Measurements from ENCODE around the gene SPX. TPM values are rescaled to one million over a fixed set of nuclear protein-coding genes. Genes with fewer than 3 reads are reported as not detected.

Gene SPX
- polyA plus RNA-seq, 4 donors: 0.28 to 0.58 TPM; not detected in 2

DNA sequence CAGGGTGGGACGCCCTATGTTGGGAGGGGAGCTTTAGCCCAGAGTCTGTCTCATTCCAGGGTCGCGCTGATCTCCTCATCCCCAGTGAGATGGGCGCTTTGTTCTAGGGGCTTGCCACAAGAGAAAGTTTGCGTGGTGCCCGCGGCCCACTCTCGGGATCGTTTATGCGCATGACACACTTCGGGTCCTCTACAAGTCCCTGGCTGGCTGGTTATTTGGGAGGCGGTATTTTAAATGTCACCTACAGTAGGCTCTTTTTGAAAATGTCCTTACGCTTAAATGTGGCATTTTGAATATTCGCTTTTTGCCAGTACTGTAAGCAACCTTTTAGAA, 24.0 kb upstream of the SPX start:
- Histone ChIP-seq H3K27ac (ENCODE audit: low read depth in 1 of 3, low read length in 2 of 3) (peak overlapping the region; percentile 47 to 93 (median 85)), H3K4me1 (ENCODE audit: control insufficient read depth in 3 of 3, insufficient read depth in 2 of 3, low read depth in 1 of 3, low read length in 2 of 3) (peaks cover 4 to 14% (median 5%) of the 10 kb centered on the region in 3 donors), H3K9me3 (ENCODE audit: control insufficient read depth in 2 of 2, insufficient read depth in 1 of 2, low read depth in 1 of 2, low read length in 1 of 2) (no peaks in the 10 kb centered on the region), H3K36me3 (ENCODE audit: control insufficient read depth in 3 of 3, insufficient read depth in 2 of 3, low read depth in 1 of 3, low read length in 3 of 3) (peaks cover 0 to 3% (median 2%) of the 10 kb centered on the region in 3 donors), H3K4me3 (ENCODE audit: low read depth in 1 of 3, low read length in 3 of 3) (peak overlapping the region; percentile 82 to 98 (median 95)), H3K27me3 (ENCODE audit: control insufficient read depth in 3 of 3, insufficient read depth in 3 of 3, low read length in 3 of 3) (no peaks in the 10 kb centered on the region)
- DNase-seq (peak in 1 of 2 donors; percentile 13), FAIRE-seq (no peak)
- 0 to 1% (median 1%) methylated on average over 14 of the region's 14 CpGs for WGBS, 3 donors

DNA sequence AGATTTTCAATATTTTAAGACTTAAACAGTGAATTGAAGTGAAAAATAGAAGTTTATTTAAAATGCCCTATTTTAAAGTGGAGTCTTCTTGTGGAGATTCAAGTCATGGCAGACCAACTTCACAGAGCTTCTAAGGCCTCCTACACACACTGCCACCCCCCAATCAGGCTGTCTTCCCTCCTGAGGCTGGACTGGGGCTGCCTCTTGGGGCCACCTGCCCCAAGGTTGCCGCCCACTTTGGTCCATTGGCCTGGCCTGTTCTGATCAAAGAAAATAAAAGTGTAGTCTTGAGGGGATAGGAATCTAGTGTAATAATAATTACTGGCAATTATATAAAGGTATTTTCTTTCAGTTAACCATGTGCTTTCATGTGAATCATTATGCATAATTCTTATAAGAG, 23.2 kb upstream of the SPX start:
- no peak for FAIRE-seq
- Histone ChIP-seq H3K4me3 (ENCODE audit: low read depth in 1 of 3, low read length in 3 of 3) (peak overlapping the region in 2 of 3 donors; percentile 82 to 98), H3K4me1 (ENCODE audit: control insufficient read depth in 3 of 3, insufficient read depth in 2 of 3, low read depth in 1 of 3, low read length in 2 of 3) (peaks cover 4 to 14% (median 5%) of the 10 kb centered on the region in 3 donors), H3K36me3 (ENCODE audit: control insufficient read depth in 3 of 3, insufficient read depth in 2 of 3, low read depth in 1 of 3, low read length in 3 of 3) (peaks cover 0 to 3% (median 0%) of the 10 kb centered on the region in 3 donors), H3K9me3 (ENCODE audit: control insufficient read depth in 2 of 2, insufficient read depth in 1 of 2, low read depth in 1 of 2, low read length in 1 of 2) (no peaks in the 10 kb centered on the region), H3K27me3 (ENCODE audit: control insufficient read depth in 3 of 3, insufficient read depth in 3 of 3, low read length in 3 of 3) (no peaks in the 10 kb centered on the region), H3K27ac (ENCODE audit: low read depth in 1 of 3, low read length in 2 of 3) (no peak overlapping the region)
- no peak for DNase-seq
- WGBS, 3 donors: 91 to 95% (median 92%) methylated on average over 1 of the region's 1 CpG

DNA sequence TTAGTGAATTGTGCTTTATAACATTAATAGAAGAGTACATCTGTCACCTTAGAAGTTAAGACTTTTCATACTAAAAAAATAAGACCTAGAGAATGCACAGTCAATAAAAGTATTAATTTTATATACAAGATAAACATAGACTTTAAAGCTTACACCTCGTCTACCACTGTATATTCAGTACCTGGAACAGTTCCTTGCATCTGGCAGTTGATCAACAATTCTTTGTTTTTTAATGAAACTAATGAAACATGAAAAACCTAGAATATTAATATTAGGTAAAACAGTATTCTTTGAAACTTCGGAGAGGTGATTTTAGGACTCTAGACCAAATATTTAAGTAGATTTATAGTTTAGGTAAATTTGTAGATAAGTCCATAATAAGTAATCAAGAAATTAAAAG, 20.2 kb upstream of the SPX start:
- no peaks in the 10 kb centered on the region for H3K27me3 ChIP-seq (ENCODE audit: control insufficient read depth in 3 of 3, insufficient read depth in 3 of 3, low read length in 3 of 3)
- 33 to 49% (median 42%) methylated on average over 2 of the region's 2 CpGs for WGBS, 3 donors
- peaks cover 0 to 5% (median 0%) of the 10 kb centered on the region in 3 donors for H3K36me3 ChIP-seq (ENCODE audit: control insufficient read depth in 3 of 3, insufficient read depth in 2 of 3, low read depth in 1 of 3, low read length in 3 of 3)
- FAIRE-seq: no peak
- no peak overlapping the region for H3K4me3 ChIP-seq (ENCODE audit: low read depth in 1 of 3, low read length in 3 of 3)
- H3K4me1 ChIP-seq (ENCODE audit: control insufficient read depth in 3 of 3, insufficient read depth in 2 of 3, low read depth in 1 of 3, low read length in 2 of 3): peaks cover 2 to 9% (median 4%) of the 10 kb centered on the region in 3 donors
- no peak overlapping the region for H3K27ac ChIP-seq (ENCODE audit: low read depth in 1 of 3, low read length in 2 of 3)
- DNase-seq: no peak
- H3K9me3 ChIP-seq (ENCODE audit: control insufficient read depth in 2 of 2, insufficient read depth in 1 of 2, low read depth in 1 of 2, low read length in 1 of 2): no peaks in the 10 kb centered on the region

- Histone ChIP-seq H3K4me3 (ENCODE audit: low read depth in 1 of 3, low read length in 3 of 3) (no peak overlapping the region), H3K9me3 (ENCODE audit: control insufficient read depth in 2 of 2, insufficient read depth in 1 of 2, low read depth in 1 of 2, low read length in 1 of 2) (no peaks in the 10 kb centered on the region), H3K27me3 (ENCODE audit: control insufficient read depth in 3 of 3, insufficient read depth in 3 of 3, low read length in 3 of 3) (no peaks in the 10 kb centered on the region), H3K4me1 (ENCODE audit: control insufficient read depth in 3 of 3, insufficient read depth in 2 of 3, low read depth in 1 of 3, low read length in 2 of 3) (peaks cover 0 to 7% (median 1%) of the 10 kb centered on the region in 3 donors), H3K36me3 (ENCODE audit: control insufficient read depth in 3 of 3, insufficient read depth in 2 of 3, low read depth in 1 of 3, low read length in 3 of 3) (peaks cover 0 to 12% (median 0%) of the 10 kb centered on the region in 3 donors), H3K27ac (ENCODE audit: low read depth in 1 of 3, low read length in 2 of 3) (no peak overlapping the region)
- FAIRE-seq: no peak
- 84 to 91% (median 89%) methylated on average over 2 of the region's 2 CpGs for WGBS, 3 donors
- DNase-seq: no peak
Measured at GRCh38 chr12:21507849-21508248, 18.2 kb upstream of the SPX start.

GRCh38 chr12:21509768-21510167, 16.3 kb upstream of the SPX start:
- Histone ChIP-seq H3K27ac (ENCODE audit: low read depth in 1 of 3, low read length in 2 of 3) (no peak overlapping the region), H3K9me3 (ENCODE audit: control insufficient read depth in 2 of 2, insufficient read depth in 1 of 2, low read depth in 1 of 2, low read length in 1 of 2) (no peaks in the 10 kb centered on the region), H3K4me3 (ENCODE audit: low read depth in 1 of 3, low read length in 3 of 3) (no peak overlapping the region), H3K27me3 (ENCODE audit: control insufficient read depth in 3 of 3, insufficient read depth in 3 of 3, low read length in 3 of 3) (no peaks in the 10 kb centered on the region), H3K36me3 (ENCODE audit: control insufficient read depth in 3 of 3, insufficient read depth in 2 of 3, low read depth in 1 of 3, low read length in 3 of 3) (peaks cover 0 to 17% (median 0%) of the 10 kb centered on the region in 3 donors), H3K4me1 (ENCODE audit: control insufficient read depth in 3 of 3, insufficient read depth in 2 of 3, low read depth in 1 of 3, low read length in 2 of 3) (no peaks in the 10 kb centered on the region)
- no peak for DNase-seq
- 38 to 47% (median 40%) methylated on average over 2 of the region's 2 CpGs for WGBS, 3 donors
- no peak for FAIRE-seq

DNA sequence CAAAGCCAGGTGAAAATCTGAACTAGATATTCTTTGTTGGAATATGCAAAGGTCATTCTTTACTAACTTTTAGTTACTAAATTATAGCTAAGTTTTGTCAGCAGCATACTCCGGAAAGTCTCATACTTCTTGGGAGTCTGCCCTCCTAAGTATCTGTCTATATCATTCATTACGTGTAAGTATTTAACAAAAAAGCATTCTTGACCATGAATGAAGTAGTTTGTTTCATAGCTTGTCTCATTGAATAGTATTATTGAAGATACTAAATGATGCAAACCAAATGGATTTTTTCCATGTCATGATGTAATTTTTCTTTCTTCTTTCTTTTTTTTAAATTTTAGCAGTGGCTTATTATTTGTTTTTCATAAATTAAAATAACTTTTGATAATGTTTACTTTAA, 9.8 kb upstream of the SPX start:
- H3K9me3 ChIP-seq (ENCODE audit: control insufficient read depth in 2 of 2, insufficient read depth in 1 of 2, low read depth in 1 of 2, low read length in 1 of 2): no peaks in the 10 kb centered on the region
- no peak for DNase-seq

DNA sequence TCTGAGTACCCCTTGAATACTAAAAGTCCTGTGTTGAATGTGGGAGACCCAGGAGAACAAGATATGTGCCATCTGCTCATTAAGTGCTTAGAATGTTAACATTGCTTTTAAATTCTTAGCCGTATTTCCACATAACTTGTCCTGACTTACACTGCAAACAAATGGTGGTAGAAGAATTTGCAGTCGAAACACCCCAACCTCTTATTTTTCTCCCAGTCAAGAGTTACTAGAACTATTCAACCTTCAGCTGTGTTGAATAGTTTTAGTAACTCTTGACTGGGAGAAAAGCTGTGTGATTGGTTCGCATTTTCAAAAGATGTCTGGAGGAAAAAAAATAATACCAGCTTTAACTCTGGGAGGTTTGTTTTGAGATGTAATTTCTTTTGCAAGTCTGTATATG, 7.6 kb upstream of the SPX start:
- H3K9me3 ChIP-seq (ENCODE audit: control insufficient read depth in 2 of 2, insufficient read depth in 1 of 2, low read depth in 1 of 2, low read length in 1 of 2): no peaks in the 10 kb centered on the region
- WGBS, 3 donors: 81 to 95% (median 95%) methylated on average over 3 of the region's 3 CpGs
- DNase-seq: no peak
- H3K4me3 ChIP-seq (ENCODE audit: low read depth in 1 of 3, low read length in 3 of 3): no peak overlapping the region
- no peak overlapping the region for H3K27ac ChIP-seq (ENCODE audit: low read depth in 1 of 3, low read length in 2 of 3)
- FAIRE-seq: no peak
- H3K36me3 ChIP-seq (ENCODE audit: control insufficient read depth in 3 of 3, insufficient read depth in 2 of 3, low read depth in 1 of 3, low read length in 3 of 3): peaks cover 0 to 4% (median 2%) of the 10 kb centered on the region in 3 donors
- no peaks in the 10 kb centered on the region for H3K4me1 ChIP-seq (ENCODE audit: control insufficient read depth in 3 of 3, insufficient read depth in 2 of 3, low read depth in 1 of 3, low read length in 2 of 3)
- H3K27me3 ChIP-seq (ENCODE audit: control insufficient read depth in 3 of 3, insufficient read depth in 3 of 3, low read length in 3 of 3): no peaks in the 10 kb centered on the region

More for the DNA sequence above, 9.8 kb upstream of the SPX start:
- no peaks in the 10 kb centered on the region for H3K27me3 ChIP-seq (ENCODE audit: control insufficient read depth in 3 of 3, insufficient read depth in 3 of 3, low read length in 3 of 3)
- H3K4me1 ChIP-seq (ENCODE audit: control insufficient read depth in 3 of 3, insufficient read depth in 2 of 3, low read depth in 1 of 3, low read length in 2 of 3): no peaks in the 10 kb centered on the region
- FAIRE-seq: no peak
- H3K36me3 ChIP-seq (ENCODE audit: control insufficient read depth in 3 of 3, insufficient read depth in 2 of 3, low read depth in 1 of 3, low read length in 3 of 3): peaks cover 0 to 11% (median 4%) of the 10 kb centered on the region in 3 donors
- H3K4me3 ChIP-seq (ENCODE audit: low read depth in 1 of 3, low read length in 3 of 3): no peak overlapping the region
- 97 to 100% (median 99%) methylated on average over 2 of the region's 2 CpGs for WGBS, 3 donors
- no peak overlapping the region for H3K27ac ChIP-seq (ENCODE audit: low read depth in 1 of 3, low read length in 2 of 3)

DNA sequence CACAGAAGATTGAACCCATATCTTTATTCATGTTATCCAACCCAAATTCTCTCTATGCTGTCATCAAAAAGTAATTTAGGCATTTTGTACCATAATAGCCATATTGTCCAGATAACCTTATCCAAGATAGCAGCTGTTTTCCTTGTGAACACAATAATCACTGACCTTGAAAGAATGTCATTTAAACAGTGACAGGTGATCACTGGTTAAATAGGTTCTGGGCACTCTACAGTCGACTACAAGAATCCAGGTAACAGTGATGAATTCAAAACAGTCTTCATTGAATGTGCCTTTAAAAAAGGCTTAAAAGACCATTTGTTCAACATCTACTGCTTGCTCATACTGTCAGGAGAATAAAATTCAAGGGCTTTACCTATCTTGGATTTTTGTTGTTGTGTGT, 4.6 kb upstream of the SPX start:
- H3K9me3 ChIP-seq (ENCODE audit: control insufficient read depth in 2 of 2, insufficient read depth in 1 of 2, low read depth in 1 of 2, low read length in 1 of 2): no peaks in the 10 kb centered on the region
- H3K4me1 ChIP-seq (ENCODE audit: control insufficient read depth in 3 of 3, insufficient read depth in 2 of 3, low read depth in 1 of 3, low read length in 2 of 3): no peaks in the 10 kb centered on the region
- no peaks in the 10 kb centered on the region for H3K36me3 ChIP-seq (ENCODE audit: control insufficient read depth in 3 of 3, insufficient read depth in 2 of 3, low read depth in 1 of 3, low read length in 3 of 3)
- DNase-seq (no peak), FAIRE-seq (no peak)
- H3K27ac ChIP-seq (ENCODE audit: low read depth in 1 of 3, low read length in 2 of 3): no peak overlapping the region
- peaks cover 0 to 3% (median 2%) of the 10 kb centered on the region in 3 donors for H3K27me3 ChIP-seq (ENCODE audit: control insufficient read depth in 3 of 3, insufficient read depth in 3 of 3, low read length in 3 of 3)
- 11 to 62% (median 26%) methylated on average over 1 of the region's 1 CpG for WGBS, 3 donors
- H3K4me3 ChIP-seq (ENCODE audit: low read depth in 1 of 3, low read length in 3 of 3): no peak overlapping the region

DNA sequence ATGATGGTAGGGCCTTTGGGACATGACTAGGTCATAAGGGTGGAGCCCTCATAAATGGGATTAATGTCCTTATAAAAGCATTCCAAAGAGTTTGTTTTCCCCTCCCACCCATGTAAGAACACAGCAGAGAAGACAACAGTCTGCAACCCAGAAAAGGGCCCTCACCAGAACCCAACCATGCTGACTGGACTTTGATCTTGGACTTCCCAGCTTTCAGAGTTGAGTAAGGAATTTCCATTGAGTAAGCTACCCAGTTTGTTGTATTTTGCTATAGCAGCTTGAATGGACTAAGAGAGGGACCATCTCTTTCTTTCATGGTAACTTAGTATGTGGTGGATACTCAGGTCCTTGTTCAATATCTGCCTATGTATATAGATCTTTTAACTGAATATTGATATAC, 2.9 kb upstream of the SPX start:
- H3K36me3 ChIP-seq (ENCODE audit: control insufficient read depth in 3 of 3, insufficient read depth in 2 of 3, low read depth in 1 of 3, low read length in 3 of 3): no peaks in the 10 kb centered on the region
- H3K4me3 ChIP-seq (ENCODE audit: low read depth in 1 of 3, low read length in 3 of 3): no peak overlapping the region
- H3K27me3 ChIP-seq (ENCODE audit: control insufficient read depth in 3 of 3, insufficient read depth in 3 of 3, low read length in 3 of 3): peaks cover 0 to 18% (median 9%) of the 10 kb centered on the region in 3 donors
- no peak for DNase-seq
- no peak for FAIRE-seq
- H3K27ac ChIP-seq (ENCODE audit: low read depth in 1 of 3, low read length in 2 of 3): no peak overlapping the region
- no peaks in the 10 kb centered on the region for H3K9me3 ChIP-seq (ENCODE audit: control insufficient read depth in 2 of 2, insufficient read depth in 1 of 2, low read depth in 1 of 2, low read length in 1 of 2)
- H3K4me1 ChIP-seq (ENCODE audit: control insufficient read depth in 3 of 3, insufficient read depth in 2 of 3, low read depth in 1 of 3, low read length in 2 of 3): no peaks in the 10 kb centered on the region
